Kidney (tissue), 14 donors: Measurements from ENCODE around the gene RHBDL3. TPM values are rescaled to one million over a fixed set of nuclear protein-coding genes. Genes with fewer than 3 reads are reported as not detected.

ENCODE experiments used
- DNase-seq, 5 donors: peaks; one replicate each; pipeline ENCODE4 v3.0.0-alpha.2; 2013 to 2020
- FAIRE-seq: peaks from 2 replicates; lab custom pipeline; 2012; peaks lifted over from hg19 to GRCh38; lab: Jason Lieb, UNC
- H3K27ac ChIP-seq, 2 donors: one replicate each; pipeline ENCODE4 v1.7.0; 2013; ENCODE audit warnings: low read depth in 2 of 2, low read length in 2 of 2, inconsistent platforms in 1 of 2
- H3K27me3 ChIP-seq: one replicate; pipeline ENCODE4 v1.7.1; 2013; ENCODE audit warnings: low read length, inconsistent platforms; ENCODE audit not compliant: control insufficient read depth, insufficient read depth
- H3K36me3 ChIP-seq, 3 donors: one replicate each; pipeline versions ENCODE4 v1.7.0 to v1.7.1; 2013; ENCODE audit warnings: low read length in 3 of 3, control low read depth in 1 of 3, inconsistent platforms in 1 of 3; ENCODE audit not compliant: insufficient read depth in 3 of 3, control insufficient read depth in 2 of 3
- H3K4me1 ChIP-seq, 3 donors: one replicate each; pipeline versions ENCODE4 v1.7.0 to v1.7.1; 2013; ENCODE audit warnings: low read length in 3 of 3, inconsistent platforms in 1 of 3, low read depth in 1 of 3; ENCODE audit not compliant: control insufficient read depth in 2 of 3, insufficient read depth in 2 of 3
- H3K4me3 ChIP-seq, 3 donors: one replicate each; pipeline versions ENCODE4 v1.7.0 to v1.8.1; 2013; ENCODE audit warnings: low read length in 3 of 3, control low read depth in 1 of 3, inconsistent platforms in 1 of 3
- H3K9ac ChIP-seq, 3 donors: one replicate each; pipeline versions ENCODE4 v1.7.0 to v1.7.1; 2013; ENCODE audit warnings: low read length in 3 of 3, control low read depth in 1 of 3, inconsistent platforms in 1 of 3
- H3K9me3 ChIP-seq, 3 donors: one replicate each; pipeline versions ENCODE4 v1.7.0 to v1.7.1; 2013; ENCODE audit warnings: low read length in 3 of 3, control low read depth in 1 of 3, inconsistent platforms in 1 of 3; ENCODE audit not compliant: control insufficient read depth in 2 of 3, insufficient read depth in 1 of 3
- CTCF ChIP-seq: IDR thresholded peaks from 3 replicates; pipeline ENCODE4 v1.5.1; 2012; ENCODE audit warnings: mild to moderate bottlenecking, moderate library complexity, borderline replicate concordance; ENCODE audit not compliant: insufficient read depth; ENCODE audit errors: extremely low read depth
- intact Hi-C: fragments of 100-400 bp; cut with DNase I; formaldehyde crosslinking; loops from one replicate; pipeline ENCODE4 v1.11.1; 2022
- polyA plus RNA-seq: library from polyadenylated mRNA; stranded (reverse); fragments of 350-450 nt; fragmentation: Illumina TruSeq; extraction: RNeasy Lipid Tissue Mini Kit (QIAGEN cat#74804); gene quantifications from one replicate; pipeline ENCODE4 v1.2.3, GENCODE V29; 2014; ENCODE audit warnings: low read depth, low replicate concordance; ENCODE audit not compliant: insufficient read depth
- total RNA-seq: library from RNA; stranded (reverse); fragmentation: NEBNext Ultra II Directional; extraction: Animal tissue kit (Norgen Biotek cat#: 25700); gene quantifications from one replicate; pipeline ENCODE4 v1.2.1, GENCODE V29; 2021
- donor health status: control.
- donor health status: control.
- donor health status: control.
- donor health status: control.
- donor health status: control.
- donor health status: DM: yes; HTN: yes; CAD: no.
- donor health status: Normal renal cell carcinoma (clear cell type).

The RHBDL3 gene
- total and polyA plus RNA-seq, 2 donors from 2014 or later, result 0.11 to 0.13 TPM

GRCh38 chr17:32266389-32267301, 1.0 kb downstream of the RHBDL3 start:
- no peak overlapping the region for H3K27ac ChIP-seq
- H3K4me3 ChIP-seq, result peak overlapping the region in 2 of 3 donors; percentile 12 to 47
- intact Hi-C loops, result no loop called here
- FAIRE-seq, result no peak
- H3K36me3 ChIP-seq, result no peaks in the 10 kb centered on the region
- peaks cover 0 to 8% (median 0%) of the 10 kb centered on the region in 3 donors for H3K4me1 ChIP-seq
- TF ChIP-seq CTCF, result no peak
- H3K9ac ChIP-seq, result no peak overlapping the region
- peak; percentile 59 to 81 (median 69) for DNase-seq
- H3K9me3 ChIP-seq, result no peaks in the 10 kb centered on the region
- peaks cover 13% of the 10 kb centered on the region for H3K27me3 ChIP-seq

DNA sequence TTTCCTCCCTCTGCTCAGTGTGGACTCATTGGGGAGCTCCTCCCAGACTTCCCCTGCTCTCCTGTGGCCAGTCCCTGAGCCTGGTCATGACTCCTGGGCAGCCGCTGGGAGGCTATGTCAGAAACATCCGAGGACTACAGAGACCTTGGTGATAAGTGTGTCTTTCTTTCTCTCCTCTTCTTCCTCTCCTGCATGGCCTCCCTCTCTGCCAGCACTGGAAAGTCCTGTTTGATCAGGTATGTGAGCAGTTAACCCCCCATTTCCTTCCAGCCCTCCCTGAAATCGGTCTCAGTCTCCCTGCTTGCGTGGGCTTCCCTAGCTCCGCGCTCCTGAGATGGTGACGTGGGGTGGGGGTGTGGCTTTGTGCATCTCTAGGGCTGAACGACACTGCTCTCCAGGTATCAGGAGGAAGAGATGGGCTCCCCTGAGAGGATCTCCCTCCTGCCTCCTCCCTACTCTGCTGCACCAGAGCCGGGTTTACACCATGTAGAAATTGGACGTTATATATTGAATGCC, 2.1 kb downstream of the RHBDL3 start:
- no peak overlapping the region for H3K9ac ChIP-seq
- intact Hi-C loops, result no loop called here
- H3K4me1 ChIP-seq, result peaks cover 0 to 8% (median 0%) of the 10 kb centered on the region in 3 donors
- DNase-seq (peak in 1 of 5 donors; percentile 34), FAIRE-seq (no peak)
- no peak overlapping the region for H3K27ac ChIP-seq
- no peaks in the 10 kb centered on the region for H3K36me3 ChIP-seq
- no peak for TF ChIP-seq CTCF
- peak overlapping the region in 1 of 3 donors; percentile 28 for H3K4me3 ChIP-seq
- peaks cover 13% of the 10 kb centered on the region for H3K27me3 ChIP-seq
- no peaks in the 10 kb centered on the region for H3K9me3 ChIP-seq

DNA sequence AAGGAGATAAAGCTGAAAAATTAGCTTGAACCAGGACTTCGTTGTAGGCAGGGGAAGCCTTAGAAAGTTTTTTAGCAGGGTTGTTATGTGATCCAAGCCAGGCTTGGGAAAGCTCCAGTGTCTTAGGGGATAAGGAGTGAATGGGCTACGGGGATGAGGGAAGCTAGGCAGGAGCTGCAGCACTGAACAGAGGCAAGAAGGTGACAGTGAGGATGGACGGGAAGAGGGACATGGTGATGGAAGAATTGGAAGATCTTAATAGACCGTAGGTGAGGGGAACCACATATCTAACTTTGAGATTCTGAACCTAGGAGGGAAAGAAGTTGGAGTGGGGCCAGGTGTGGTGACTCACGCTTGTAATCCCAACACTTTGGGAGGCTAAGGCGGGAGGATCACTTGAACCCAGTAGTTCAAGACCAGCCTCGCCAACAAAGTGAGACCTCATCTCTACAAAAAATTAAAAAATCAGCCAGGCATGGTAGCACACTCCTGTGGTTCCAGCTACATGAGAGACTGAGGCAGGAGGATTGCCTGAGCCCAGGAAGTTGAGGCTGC, 3.2 kb downstream of the RHBDL3 start:
- Histone ChIP-seq H3K36me3 (no peaks in the 10 kb centered on the region), H3K9me3 (no peaks in the 10 kb centered on the region), H3K27me3 (peaks cover 13% of the 10 kb centered on the region), H3K9ac (no peak overlapping the region), H3K4me3 (no peak overlapping the region), H3K27ac (no peak overlapping the region), H3K4me1 (peaks cover 0 to 8% (median 0%) of the 10 kb centered on the region in 3 donors)
- intact Hi-C loops, result no loop called here
- no peak for FAIRE-seq
- TF ChIP-seq CTCF, result no peak
- DNase-seq, result no peak
